Measurements from ENCODE around the gene TRABD2B. TPM values are rescaled to one million over a fixed set of nuclear protein-coding genes. Genes with fewer than 3 reads are reported as not detected.
A peak's percentile ranks its signal among the peaks of the same experiment; 100 is the strongest.

The TRABD2B gene
- total RNA-seq, 1 donor from 2014 or later, result 2.4 TPM

DNA sequence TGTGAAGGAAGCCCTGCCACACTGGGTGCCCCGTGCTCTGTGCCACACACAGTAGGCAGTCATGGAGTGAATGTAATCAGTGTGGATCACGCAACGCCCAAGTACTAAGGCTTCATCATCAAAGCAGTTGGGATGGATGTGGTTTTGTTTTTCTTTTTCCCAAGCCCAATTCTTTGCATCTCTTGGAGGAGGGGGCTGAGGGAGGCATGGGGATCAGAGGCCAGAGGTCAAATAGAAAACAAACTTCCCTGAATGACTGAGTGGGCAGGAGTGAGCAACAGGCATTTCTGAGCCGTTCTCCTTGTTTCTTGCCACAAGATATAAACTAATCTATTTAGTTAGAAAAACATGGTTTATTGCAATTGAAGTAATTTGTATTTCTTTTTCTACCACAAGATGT lies 85.3 kb downstream of the TRABD2B start:
- no peak for DNase-seq (ENCODE audit: low spot score)

DNA sequence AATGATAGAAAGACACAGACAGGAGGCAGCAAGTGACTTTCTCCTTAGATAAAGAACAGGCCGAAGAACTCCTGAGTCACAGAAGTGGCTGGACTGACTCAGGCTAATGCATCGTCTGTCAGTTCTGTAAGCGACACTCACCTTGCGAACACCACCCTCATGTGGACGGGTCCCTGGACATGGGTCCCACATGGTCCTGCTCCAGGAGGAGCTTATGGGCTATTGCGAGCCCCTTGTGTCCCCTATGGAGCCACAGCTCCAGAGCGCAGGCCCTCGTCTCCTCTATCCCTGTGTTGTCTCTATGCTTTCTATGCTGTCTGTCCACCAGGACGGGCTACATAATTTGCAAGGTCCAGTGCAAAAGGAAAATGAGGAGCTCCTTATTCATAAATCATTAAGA lies 85.8 kb downstream of the TRABD2B start:
- DNase-seq (ENCODE audit: low spot score), result no peak

DNA sequence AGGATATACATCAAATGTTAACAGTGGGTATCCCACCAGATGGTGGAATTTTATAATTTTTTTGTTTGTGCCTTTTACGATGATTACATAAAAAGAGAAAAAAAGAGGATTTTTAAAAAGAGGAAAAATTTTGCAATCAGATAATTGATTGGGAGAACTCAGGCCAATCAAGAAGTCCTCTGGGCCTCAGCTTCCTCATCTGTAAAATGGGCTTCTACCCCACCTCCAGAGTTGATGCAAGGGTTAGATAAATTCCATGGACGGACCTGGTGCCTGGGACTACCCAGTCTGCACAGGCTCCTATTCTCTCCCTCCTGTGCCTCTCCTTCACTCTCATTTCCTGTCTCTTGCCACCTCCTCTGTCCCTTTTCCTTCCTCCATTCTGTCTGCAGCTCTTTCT lies 88.9 kb downstream of the TRABD2B start:
- no peak for DNase-seq (ENCODE audit: low spot score)

DNA sequence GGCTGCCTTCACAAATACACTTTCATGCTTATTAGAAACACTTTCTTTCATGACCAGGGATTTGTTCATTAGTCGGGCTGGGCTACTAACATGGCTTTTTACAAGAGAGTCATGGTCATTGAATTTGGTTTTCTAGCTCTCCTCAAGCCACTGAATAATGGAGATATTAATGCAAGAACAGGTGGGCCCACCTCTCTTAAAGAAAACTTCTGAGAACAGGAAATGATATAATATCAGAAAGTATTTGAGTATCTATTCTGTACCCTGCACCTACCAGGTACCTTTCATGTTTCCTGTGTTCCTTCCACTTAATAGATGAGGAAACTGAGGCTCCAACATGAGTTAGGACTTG lies 90.0 kb downstream of the TRABD2B start:
- DNase-seq (ENCODE audit: low spot score), result no peak

DNA sequence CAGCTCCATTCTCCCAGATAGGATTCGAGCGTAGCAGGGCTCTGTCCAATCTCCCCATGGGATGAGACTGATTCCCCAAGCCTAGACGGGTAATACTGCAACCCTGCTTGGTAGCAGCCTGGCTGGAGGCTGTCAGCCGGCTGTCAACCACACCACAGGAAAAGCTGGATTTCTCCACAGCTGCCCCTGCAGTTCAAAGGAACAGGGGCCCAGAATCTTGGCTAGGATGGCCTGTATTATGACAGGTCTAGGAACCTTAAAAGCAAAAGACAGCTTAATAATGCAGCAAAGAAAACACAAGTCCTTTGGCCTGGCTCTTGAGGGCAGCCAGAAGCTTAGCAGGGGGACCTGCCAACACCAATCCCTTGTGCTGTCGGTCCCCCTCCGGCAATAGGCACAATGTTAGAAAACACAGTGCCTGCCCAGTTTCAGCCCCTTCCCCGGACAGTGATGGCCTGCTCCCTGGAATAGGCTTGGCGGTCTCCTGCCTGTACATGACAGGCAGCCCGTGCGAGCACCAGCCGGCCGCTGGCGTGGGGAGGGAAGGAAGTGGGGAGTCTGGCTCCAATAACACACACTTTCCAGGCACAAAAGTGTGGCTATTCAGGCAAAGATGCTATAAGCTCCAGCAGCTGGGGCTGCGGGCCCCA lies 90.5 kb downstream of the TRABD2B start:
- peak; percentile 88 for DNase-seq (ENCODE audit: low spot score)

DNA sequence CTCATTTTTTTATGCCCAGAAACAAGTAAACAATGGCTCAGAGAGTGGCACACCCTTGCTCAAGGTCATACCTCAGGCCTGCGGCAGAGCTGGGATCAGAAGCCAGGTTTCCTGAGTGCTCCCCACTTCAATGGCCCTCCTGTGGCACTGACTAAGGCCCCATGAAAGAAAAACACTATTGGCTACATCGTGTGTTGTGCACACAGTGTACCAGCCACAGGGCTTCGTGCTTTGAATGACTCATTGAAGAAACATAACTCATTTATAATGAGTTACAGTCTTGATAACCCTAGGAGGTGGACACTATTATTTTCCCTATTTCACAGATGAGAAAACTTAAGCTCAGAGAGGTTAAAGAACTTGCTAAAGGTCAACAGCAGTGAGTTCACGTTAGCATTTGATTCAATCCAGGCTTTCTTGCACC lies 91.2 kb downstream of the TRABD2B start:
- DNase-seq (ENCODE audit: low spot score), result no peak

DNA sequence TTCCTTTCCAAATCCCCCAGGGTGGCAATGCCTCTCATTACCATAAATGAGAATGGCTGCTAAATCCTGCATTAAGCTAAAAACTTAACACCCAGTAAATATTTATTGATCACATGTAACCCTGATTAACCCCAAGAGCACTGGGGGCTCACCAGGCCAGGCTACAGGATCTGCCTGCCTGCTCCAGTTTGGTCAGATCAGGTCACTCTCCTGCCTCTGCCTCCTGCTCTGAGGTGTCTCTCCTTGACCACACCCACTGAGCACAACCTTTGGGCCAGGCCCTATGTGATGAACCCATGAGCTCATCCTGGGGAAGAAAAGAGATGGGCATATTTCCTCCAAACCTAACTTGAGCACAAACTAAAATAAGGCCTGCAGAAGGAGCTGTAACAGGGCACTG lies 93.5 kb downstream of the TRABD2B start:
- DNase-seq (ENCODE audit: low spot score), result no peak

DNA sequence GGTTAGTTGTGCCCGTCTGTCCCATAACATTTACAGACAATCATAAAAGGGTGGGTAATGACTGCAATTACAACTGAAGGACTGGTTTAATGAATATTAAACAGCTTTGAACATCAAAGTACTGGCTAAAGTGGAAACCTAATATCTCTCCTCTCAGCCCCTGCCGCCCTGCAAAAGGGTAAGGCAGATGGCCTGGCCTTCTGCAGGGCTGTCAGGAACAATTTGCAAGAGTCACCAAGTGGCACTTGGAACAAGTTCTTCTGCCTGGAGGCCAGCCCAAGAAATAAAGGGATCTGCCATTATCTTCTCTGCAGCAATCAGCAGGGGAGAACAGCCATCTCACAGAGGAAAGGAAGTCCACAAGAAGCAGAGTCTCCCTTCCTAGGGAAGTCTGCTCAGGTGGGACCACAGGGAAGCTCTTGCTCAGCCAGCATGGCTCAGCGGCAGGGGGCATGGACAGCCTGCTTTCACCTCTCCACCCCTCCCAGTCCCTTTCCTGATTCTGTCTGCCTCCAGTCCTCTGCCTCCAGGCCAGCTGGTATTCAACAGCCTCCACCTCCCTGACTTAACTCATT lies 96.1 kb downstream of the TRABD2B start:
- DNase-seq (ENCODE audit: low spot score), result no peak

DNA sequence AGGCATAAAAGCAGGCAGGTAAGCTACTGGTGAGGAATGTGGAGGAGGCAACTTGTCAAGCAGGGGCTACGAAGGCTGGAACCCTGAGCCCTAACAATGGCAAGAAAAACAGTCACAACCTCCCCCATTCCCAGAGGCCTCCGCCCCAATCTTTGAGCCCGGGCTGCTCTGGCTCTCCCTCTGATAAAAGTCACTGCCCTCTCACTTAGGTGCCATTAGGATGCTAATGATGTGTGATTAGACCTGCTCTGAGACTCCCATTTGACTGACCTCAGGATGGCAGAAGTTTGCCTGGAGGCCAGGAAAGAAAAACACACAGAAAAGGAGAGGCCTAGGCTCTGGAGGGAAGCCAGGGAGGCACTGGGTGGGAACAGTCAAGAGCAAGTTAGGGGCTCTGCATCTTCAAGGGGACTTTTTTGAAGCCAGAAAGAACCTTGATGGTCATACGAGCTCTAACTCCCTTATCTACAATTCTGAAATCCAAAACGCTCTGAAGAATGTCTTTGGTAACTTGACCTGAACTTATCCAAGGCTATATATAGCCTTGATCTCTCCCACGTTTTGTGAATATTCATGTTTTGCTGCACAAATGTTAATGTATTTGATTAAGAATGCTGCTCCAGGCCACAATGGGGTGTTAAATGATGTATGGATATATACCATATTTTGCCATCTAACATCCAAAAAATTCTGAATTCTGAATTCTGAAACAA lies 98.9 kb downstream of the TRABD2B start:
- DNase-seq (ENCODE audit: low spot score), result peak; percentile 21

DNA sequence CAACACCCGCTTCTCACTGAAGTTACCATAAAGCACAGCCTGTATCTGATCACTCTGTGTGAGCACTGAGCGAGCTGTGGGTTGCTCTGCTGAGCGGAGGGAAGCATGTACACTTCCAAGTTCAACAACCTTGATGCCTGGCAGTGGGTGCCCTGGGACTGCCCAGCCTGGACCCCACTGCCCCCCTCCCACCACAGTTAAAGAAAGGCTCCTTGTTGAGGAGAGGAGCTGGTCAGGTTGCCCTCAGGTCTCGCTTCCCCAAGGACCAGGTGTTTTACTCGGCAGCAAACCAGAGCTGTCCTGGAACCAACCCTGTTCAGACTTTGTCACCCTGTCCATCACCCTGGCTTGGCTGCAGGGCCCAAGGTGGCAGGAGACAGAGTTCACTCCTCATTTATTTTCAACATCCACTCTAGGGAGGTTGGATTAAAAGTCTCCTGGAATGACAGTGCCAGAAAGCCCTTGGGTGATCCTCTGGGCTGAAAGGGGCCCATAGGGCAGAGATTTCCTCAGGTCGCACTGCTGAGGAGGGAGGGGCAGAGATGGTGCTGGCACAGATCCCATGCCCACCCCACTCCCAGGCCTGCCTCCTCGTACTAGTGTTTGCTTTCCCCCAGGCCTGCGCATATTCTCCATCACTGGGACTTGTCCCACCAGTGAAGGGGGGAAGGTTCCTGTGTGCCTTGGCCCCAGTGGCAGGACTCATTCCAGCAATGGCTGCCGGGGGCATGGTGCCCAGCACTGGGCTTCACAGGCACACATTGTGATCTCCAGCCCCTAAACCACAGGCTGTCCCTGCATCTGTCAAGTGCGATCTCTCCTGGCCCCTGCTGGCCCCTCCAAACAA lies 101.7 kb downstream of the TRABD2B start:
- DNase-seq (ENCODE audit: low spot score), result no peak

DNA sequence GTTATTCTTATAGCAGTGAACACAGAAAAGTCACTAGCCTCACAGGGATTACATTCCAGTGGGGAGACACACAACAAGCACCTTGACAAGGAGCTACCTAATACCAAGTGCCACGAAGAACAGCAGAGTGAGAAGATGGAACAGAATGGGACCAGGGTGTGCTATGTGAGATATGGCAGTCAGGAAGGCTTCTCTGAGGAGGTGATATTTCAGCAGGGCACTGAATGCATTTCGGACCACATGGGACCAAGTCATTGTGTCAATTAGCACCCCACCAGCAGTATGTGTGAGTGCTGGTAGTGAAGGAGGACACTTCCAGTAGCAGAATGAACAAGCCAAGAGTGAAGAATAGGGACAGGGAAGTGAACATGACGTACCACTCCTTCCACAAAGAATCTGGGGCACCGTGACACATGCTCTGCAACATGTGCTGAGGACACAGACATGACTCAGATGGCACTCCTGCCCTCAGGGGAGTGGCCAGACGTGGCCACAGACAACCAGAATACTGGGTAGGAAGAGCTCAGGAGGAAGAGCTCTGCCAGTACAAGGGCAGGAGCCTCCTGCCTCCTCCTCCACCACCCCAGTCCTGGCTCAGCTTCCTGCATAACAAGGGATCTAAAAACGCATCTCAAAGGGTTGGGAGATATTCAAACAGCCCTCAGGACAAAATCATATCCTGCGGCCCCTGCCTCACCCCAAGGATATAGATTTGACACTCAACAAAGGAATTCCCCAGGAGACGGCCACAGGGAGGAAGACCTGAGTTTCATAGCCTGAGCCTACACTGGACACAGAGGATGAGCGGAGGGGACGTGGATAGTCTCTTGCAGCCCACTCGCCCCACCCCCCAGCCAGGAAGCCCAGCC lies 102.5 kb downstream of the TRABD2B start:
- no peak for DNase-seq (ENCODE audit: low spot score)

DNA sequence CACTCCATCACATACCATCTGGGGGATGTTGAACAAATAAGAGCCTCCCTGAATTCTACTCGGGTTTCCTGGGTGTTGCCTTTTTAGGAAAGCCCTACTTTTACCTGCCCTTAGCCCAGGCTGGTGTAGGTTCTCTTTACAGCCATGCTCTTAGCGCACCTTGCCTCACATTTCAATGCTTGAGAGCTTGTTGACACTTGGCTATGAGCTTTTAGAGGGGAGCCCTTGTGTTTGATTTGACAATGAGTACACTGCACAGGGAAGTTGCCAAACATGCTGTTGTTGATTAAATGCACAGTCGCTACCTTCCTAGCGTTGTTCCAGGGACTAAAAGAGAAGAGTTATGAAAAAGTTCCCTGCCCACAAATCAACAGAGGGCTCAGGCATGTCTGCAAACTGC lies 103.8 kb downstream of the TRABD2B start:
- DNase-seq (ENCODE audit: low spot score), result no peak

DNA sequence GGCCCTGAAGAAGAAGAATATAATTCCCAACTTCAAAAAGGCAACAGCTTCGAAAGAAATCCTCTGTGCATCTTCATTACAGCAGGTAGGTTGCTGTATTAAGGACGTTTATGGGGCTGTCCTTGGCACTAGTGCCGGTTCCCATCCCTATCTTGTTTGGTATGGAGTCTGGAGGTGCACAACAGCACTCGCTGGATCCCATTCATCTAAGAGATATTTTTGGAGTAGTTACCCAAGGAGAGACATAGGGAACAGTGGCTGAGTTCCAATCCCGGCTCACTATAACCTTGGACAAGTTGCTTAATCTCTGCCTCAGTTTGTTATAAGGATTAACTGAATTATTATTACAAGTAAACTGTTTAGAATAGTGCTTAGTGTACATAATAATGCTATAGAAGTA lies 106.4 kb downstream of the TRABD2B start:
- no peak for DNase-seq (ENCODE audit: low spot score)

DNA sequence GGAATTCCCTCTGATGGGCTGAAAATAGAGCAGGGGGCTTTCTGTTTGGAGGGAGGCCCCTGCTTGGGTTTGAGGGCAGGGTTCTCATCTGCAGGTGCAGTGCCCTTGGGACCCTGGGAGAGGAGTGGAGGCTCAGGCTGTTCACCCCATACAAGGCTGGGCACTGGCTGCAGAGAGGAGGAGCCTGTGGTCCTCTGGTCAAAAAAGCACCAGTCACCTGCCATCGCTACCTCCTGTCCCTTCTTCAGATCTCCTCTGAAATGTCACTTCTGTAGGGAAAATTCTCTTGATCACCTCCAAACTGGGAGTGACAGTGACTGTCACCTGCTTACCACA lies 108.9 kb downstream of the TRABD2B start:
- no peak for DNase-seq (ENCODE audit: low spot score)

DNA sequence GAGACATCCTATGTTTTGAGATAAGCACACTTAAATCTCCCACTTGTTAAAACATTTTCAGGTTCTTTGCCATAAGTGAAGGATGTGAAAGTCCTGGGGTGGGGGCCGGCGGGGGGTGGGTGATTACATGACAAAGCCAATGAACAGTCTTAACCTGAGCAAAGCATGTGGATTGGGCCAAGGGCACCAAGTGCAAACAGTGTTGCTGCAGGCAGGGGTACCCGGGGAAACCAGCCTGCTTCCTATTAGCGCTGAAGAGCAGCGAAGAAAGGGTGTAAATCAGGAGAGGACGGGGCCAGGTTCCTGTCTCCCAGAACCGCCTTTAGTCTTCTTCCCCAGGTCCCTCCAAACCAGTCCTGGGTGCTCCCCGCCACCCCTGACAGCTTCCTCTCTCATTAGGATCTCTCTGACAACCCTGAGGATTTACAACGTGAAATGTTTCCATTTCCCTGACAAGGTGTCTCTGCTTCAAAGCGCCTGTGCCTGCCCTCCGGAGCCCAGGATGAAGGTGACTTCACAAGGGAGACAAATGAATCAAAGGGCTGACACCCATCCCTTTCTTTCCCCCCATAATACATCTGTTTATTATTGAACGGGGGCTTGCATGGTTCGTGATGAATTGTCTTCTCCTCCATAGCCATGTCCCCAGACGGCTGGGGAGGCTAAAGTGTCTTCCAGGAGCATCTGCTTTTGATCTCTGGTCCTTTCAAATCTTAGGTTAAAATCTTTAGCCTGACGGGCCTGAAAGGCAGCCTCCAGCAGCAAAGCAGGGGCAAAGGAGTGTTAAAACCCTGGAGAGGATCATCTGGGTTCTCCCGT lies 109.5 kb downstream of the TRABD2B start:
- DNase-seq (ENCODE audit: low spot score), result no peak

DNA sequence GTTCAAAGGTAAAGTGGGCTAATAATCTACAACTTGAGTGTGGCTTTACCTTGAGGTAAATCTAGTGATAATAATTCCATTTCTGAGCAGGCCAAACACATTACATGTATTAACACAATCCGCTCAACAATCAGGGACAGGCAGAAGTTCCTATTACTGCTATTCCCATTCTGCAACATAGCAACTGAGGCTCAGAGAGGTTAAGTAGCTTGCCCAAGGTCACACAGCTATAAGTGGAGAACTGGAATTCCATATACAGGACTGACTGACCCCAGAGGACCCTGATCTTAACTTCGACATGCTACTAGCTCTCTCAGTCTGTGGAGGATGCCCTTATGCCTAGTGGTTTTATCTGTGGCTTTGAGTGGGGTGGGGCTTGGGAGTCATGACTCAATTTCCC lies 110.1 kb downstream of the TRABD2B start:
- DNase-seq (ENCODE audit: low spot score), result no peak

DNA sequence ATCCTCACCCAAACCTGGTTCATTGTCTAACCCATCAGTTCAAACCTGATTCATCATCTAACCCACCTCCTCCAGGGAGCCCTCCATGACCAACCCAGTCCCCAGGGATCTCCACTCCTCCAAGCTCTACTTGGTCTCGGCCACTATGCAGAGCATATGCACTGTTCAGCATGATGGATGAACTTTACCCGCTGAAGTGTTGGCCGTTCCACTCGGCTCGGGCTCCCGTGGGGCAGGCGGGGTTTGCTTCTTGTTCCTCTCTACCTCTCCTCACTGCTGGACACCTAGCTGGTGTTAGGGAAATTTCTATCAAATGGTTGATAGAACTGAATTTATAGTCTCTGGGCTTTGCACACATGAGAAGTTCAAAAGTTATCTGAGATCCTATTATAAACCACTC lies 111.0 kb downstream of the TRABD2B start:
- no peak for DNase-seq (ENCODE audit: low spot score)

DNA sequence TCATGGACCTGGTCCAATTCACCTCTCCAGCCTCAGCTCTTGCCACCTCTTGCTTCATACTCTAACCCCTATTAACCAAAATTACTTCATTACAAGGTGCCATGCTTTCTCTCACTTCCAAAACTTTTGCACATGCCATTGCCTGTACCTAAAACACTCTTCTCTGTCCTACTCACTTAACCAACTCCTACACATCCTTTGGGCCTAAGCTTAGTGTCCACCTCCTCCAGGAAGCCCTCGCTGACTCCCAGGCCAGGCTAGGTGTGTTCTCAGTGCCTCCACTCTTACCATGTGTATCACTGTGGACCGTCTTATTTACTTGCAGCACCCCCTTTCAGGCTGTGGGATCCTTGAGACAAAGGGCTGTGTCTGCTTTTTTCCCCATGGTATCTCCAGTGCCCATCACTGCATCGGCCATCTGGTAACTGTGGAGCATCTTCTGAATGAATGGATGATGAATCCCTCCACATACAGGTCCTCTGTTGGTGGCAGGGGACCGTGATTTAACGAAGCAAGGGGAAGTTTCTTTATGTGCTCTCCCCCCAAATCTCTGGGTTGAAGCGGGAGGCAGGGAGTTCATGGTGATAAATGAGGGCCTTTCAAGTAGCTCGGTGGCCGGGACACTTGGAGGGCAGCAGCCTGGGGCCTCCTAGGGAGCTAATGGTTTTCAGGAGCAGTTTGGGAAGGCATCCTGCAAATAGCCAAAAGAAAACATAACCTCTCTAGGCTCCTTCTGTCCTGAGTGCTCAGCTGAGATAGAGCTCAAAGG lies 111.9 kb downstream of the TRABD2B start:
- DNase-seq (ENCODE audit: low spot score), result no peak

DNA sequence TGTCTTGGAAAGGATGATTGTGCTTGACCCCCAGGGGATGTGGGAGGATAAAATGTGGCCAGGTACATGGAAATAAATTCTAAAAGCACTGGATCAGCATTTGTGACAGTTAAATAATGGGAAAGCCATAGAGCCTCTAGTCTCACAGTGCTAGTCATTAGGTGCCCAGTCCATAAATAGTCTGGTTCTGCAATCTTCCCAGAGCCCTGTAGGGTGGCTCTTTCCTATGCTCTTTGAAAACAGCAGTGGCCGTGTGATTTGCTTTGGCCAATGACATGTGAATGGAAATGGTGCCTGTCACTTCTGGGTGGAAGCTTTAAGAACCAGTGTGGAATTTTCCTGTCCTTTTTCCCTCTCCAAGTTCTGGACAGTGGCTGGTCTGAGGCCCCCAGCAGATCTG lies 113.2 kb downstream of the TRABD2B start:
- no peak for DNase-seq (ENCODE audit: low spot score)

Data from umbilical cord (tissue), 2 donors.